Lower leg skin (tissue), 3 donors: ENCODE measurements around the gene LRRC39.

ENCODE experiments used
- POLR2A ChIP-seq, 2 donors: fragments of 450-650 bp; IDR thresholded peaks; one replicate each; pipeline ENCODE4 v1.6.1; 2016 to 2017; ENCODE audit warnings: antibody characterized with exemption in 2 of 2, mild to moderate bottlenecking in 1 of 2, moderate library complexity in 1 of 2
- TF ChIP-seq, protein P1 (sequence below), 3 donors: fragments of 450-650 bp; IDR thresholded peaks; one replicate each; pipeline ENCODE4 v1.5.1; 2016; ENCODE audit warnings: antibody characterized with exemption in 3 of 3, mild to moderate bottlenecking in 3 of 3, moderate library complexity in 2 of 3

DNA sequence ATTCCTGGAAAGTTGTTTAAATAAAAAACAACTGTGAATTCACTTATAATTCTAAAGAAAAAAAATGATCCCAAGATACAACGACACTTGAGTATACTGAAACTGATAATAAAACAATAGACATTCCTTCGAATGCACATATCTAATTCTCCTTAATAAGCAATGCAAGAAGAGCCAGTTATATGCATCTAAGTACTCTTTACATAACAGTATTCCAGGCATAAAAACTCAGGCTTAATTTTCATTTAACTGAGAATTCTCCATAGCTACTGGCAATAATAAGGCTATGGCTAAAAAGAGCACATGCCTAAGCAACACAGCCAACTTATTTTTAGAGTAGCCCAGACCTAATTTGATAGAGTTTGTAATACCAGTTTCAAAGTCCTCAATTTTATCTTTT is 76.5 kb downstream of the LRRC39 start:
- TF ChIP-seq, protein P1, sequence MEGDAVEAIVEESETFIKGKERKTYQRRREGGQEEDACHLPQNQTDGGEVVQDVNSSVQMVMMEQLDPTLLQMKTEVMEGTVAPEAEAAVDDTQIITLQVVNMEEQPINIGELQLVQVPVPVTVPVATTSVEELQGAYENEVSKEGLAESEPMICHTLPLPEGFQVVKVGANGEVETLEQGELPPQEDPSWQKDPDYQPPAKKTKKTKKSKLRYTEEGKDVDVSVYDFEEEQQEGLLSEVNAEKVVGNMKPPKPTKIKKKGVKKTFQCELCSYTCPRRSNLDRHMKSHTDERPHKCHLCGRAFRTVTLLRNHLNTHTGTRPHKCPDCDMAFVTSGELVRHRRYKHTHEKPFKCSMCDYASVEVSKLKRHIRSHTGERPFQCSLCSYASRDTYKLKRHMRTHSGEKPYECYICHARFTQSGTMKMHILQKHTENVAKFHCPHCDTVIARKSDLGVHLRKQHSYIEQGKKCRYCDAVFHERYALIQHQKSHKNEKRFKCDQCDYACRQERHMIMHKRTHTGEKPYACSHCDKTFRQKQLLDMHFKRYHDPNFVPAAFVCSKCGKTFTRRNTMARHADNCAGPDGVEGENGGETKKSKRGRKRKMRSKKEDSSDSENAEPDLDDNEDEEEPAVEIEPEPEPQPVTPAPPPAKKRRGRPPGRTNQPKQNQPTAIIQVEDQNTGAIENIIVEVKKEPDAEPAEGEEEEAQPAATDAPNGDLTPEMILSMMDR (IDR thresholded peaks at IDR 0.05): no peak
- TF ChIP-seq POLR2A (IDR thresholded peaks at IDR 0.05): no peak
